ENCODE measurements around the gene NOSIP. TPM values are rescaled to one million over a fixed set of nuclear protein-coding genes. Genes with fewer than 3 reads are reported as not detected.

Gene NOSIP
- 80.7 and 83.4 TPM in 2 replicates for total RNA-seq

GRCh38 chr19:49580264-49581006, at the start of gene NOSIP:
TSS of gene NOSIP (minus strand) at chr19:49580556. CDS start at chr19:49560691, 19,865 bp downstream.

GRCh38 chr19:49590971-49591730, 10.8 kb upstream of the NOSIP start, which contains the start of gene PRR12:
TSS of gene PRR12 (plus strand) at chr19:49591182. CDS start at chr19:49591655, 473 bp downstream.

GRCh38 chr19:49581007-49581508, 702 bp upstream of the NOSIP start, which contains the start of gene PRRG2:
TSS of gene PRRG2 (plus strand) at chr19:49581316. CDS start at chr19:49583220, 1,904 bp downstream.

Other genes with a start within 250 kb of the NOSIP start
- gene CD37, start 245.2 kb downstream of the NOSIP start, total RNA-seq: not detected in 2 replicates
- 56.4 and 70.2 TPM in 2 replicates for gene TEAD2, start 218.1 kb downstream of the NOSIP start, total RNA-seq
- gene DKKL1, start 216.7 kb downstream of the NOSIP start, total RNA-seq: 1.2 and 2.1 TPM in 2 replicates
- gene KASH5, start 192.3 kb downstream of the NOSIP start, total RNA-seq: not detected in 2 replicates
- gene PTH2, start 157.1 kb downstream of the NOSIP start, total RNA-seq: not detected in 2 replicates
- not detected in 2 replicates for gene GFY, start 155.2 kb downstream of the NOSIP start, total RNA-seq
- gene SLC17A7, start 139.0 kb downstream of the NOSIP start, total RNA-seq: not detected in 2 replicates
- gene PIH1D1, start 128.7 kb downstream of the NOSIP start, total RNA-seq: 88.8 and 114 TPM in 2 replicates
- gene ALDH16A1, start 127.3 kb downstream of the NOSIP start, total RNA-seq: 15.3 and 34.4 TPM in 2 replicates
- gene FLT3LG, start 106.3 kb downstream of the NOSIP start, total RNA-seq: 3.5 and 4.8 TPM in 2 replicates
- gene RPL13A, start 92.9 kb downstream of the NOSIP start, total RNA-seq: 3,720 and 4,767 TPM in 2 replicates
- 3,676 and 7,959 TPM in 2 replicates for gene RPS11, start 84.1 kb downstream of the NOSIP start, total RNA-seq
- gene FCGRT, start 67.9 kb downstream of the NOSIP start, total RNA-seq: 70.7 and 127 TPM in 2 replicates
- gene RCN3, start 52.6 kb downstream of the NOSIP start, total RNA-seq: 108 and 253 TPM in 2 replicates
- 2.1 and 4.5 TPM in 2 replicates for gene PRRG2, start 760 bp upstream of the NOSIP start, total RNA-seq
- 7.4 and 16.8 TPM in 2 replicates for gene PRR12, start 10.6 kb upstream of the NOSIP start, total RNA-seq
- gene RRAS, start 59.6 kb upstream of the NOSIP start, total RNA-seq: 64.0 and 122 TPM in 2 replicates
- gene SCAF1, start 61.7 kb upstream of the NOSIP start, total RNA-seq: 29.5 and 39.8 TPM in 2 replicates
- gene IRF3, start 85.3 kb upstream of the NOSIP start, total RNA-seq: 43.8 and 83.4 TPM in 2 replicates
- gene BCL2L12, start 85.4 kb upstream of the NOSIP start, total RNA-seq: 12.6 and 19.8 TPM in 2 replicates
- gene PRMT1, start 96.7 kb upstream of the NOSIP start, total RNA-seq: 174 and 372 TPM in 2 replicates
- 1.7 and 2.9 TPM in 2 replicates for gene ADM5, start 109.0 kb upstream of the NOSIP start, total RNA-seq
- gene CPT1C, start 110.6 kb upstream of the NOSIP start, total RNA-seq: 15.8 and 50.0 TPM in 2 replicates
- gene TSKS, start 182.8 kb upstream of the NOSIP start, total RNA-seq: not detected in 2 replicates
- gene AP2A1, start 186.4 kb upstream of the NOSIP start, total RNA-seq: 128 and 138 TPM in 2 replicates
- gene FUZ, start 232.7 kb upstream of the NOSIP start, total RNA-seq: 21.5 and 30.1 TPM in 2 replicates
- gene MED25, start 237.7 kb upstream of the NOSIP start, total RNA-seq: 21.1 and 32.3 TPM in 2 replicates